ENCODE measurements around the gene SGK1. TPM values are rescaled to one million over a fixed set of nuclear protein-coding genes. Genes with fewer than 3 reads are reported as not detected.

The SGK1 gene
- total RNA-seq, 2 donors from 2014 or later = 9.7 to 13.0 TPM

GRCh38 chr6:134169871-134170486 lies 147.9 kb downstream of the SGK1 start:
- no peak overlapping the region for H3K4me3 ChIP-seq (ENCODE audit: low read length)
- no peaks in the 10 kb centered on the region for H3K27me3 Mint-ChIP-seq (ENCODE audit: insufficient read depth)

GRCh38 chr6:134168590-134169208 lies 149.2 kb downstream of the SGK1 start:
- H3K36me3 ChIP-seq (ENCODE audit: control insufficient read depth, insufficient read depth, low read length) = peaks cover 12% of the 10 kb centered on the region
- Mint-ChIP-seq H3K36me3 (ENCODE audit: low read depth) (peaks cover 18% of the 10 kb centered on the region), H3K4me3 (no peak overlapping the region), H3K27ac (no peak overlapping the region), H3K4me1 (peaks cover under 1% of the 10 kb centered on the region), H3K27me3 (ENCODE audit: insufficient read depth) (no peaks in the 10 kb centered on the region), H3K9me3 (no peaks in the 10 kb centered on the region)
- no peak for DNase-seq
- H3K27ac ChIP-seq (ENCODE audit: low read depth, low read length) = no peak overlapping the region
- no peaks in the 10 kb centered on the region for H3K4me1 ChIP-seq (ENCODE audit: control insufficient read depth, insufficient read depth, low read length)
- 90 to 95% methylated on average over 4 to 8 of the region's 8 CpGs for WGBS, 2 experiments (ENCODE audit: insufficient coverage in 1 of 2, insufficient read length in 1 of 2)
- H3K4me3 ChIP-seq (ENCODE audit: low read length) = no peak overlapping the region
- H3K27me3 ChIP-seq (ENCODE audit: control insufficient read depth, insufficient read depth, low read length, poor library complexity, severe bottlenecking) = no peaks in the 10 kb centered on the region
- no peak for TF ChIP-seq CTCF (conservative IDR thresholded peaks at IDR 0.05)
- no peaks in the 10 kb centered on the region for H3K9me3 ChIP-seq (ENCODE audit: control insufficient read depth, low read length)
- H3K9ac ChIP-seq (ENCODE audit: extremely low read depth, low read length, poor library complexity, severe bottlenecking) = no peak overlapping the region

More at GRCh38 chr6:134169871-134170486, 147.9 kb downstream of the SGK1 start:
- Mint-ChIP-seq H3K4me1 (peaks cover 5% of the 10 kb centered on the region), H3K36me3 (ENCODE audit: low read depth) (peaks cover 20% of the 10 kb centered on the region), H3K27ac (no peak overlapping the region), H3K9me3 (no peaks in the 10 kb centered on the region), H3K4me3 (no peak overlapping the region)
- Histone ChIP-seq H3K27ac (ENCODE audit: low read depth, low read length) (no peak overlapping the region), H3K9me3 (ENCODE audit: control insufficient read depth, low read length) (no peaks in the 10 kb centered on the region), H3K4me1 (ENCODE audit: control insufficient read depth, insufficient read depth, low read length) (no peaks in the 10 kb centered on the region), H3K27me3 (ENCODE audit: control insufficient read depth, insufficient read depth, low read length, poor library complexity, severe bottlenecking) (no peaks in the 10 kb centered on the region), H3K36me3 (ENCODE audit: control insufficient read depth, insufficient read depth, low read length) (peaks cover 12% of the 10 kb centered on the region), H3K9ac (ENCODE audit: extremely low read depth, low read length, poor library complexity, severe bottlenecking) (no peak overlapping the region)
- no peak for TF ChIP-seq CTCF (conservative IDR thresholded peaks at IDR 0.05)
- WGBS, 2 experiments (ENCODE audit: insufficient coverage in 1 of 2, insufficient read length in 1 of 2) = 93% methylated on average over 15 to 23 of the region's 23 CpGs
- no peak for DNase-seq

GRCh38 chr6:134166511-134167261 lies 151.2 kb downstream of the SGK1 start:
- Histone ChIP-seq H3K4me1 (ENCODE audit: control insufficient read depth, insufficient read depth, low read length) (no peaks in the 10 kb centered on the region), H3K9ac (ENCODE audit: extremely low read depth, low read length, poor library complexity, severe bottlenecking) (no peak overlapping the region), H3K4me3 (ENCODE audit: low read length) (no peak overlapping the region), H3K9me3 (ENCODE audit: control insufficient read depth, low read length) (no peaks in the 10 kb centered on the region), H3K27me3 (ENCODE audit: control insufficient read depth, insufficient read depth, low read length, poor library complexity, severe bottlenecking) (no peaks in the 10 kb centered on the region), H3K36me3 (ENCODE audit: control insufficient read depth, insufficient read depth, low read length) (peaks cover 12% of the 10 kb centered on the region), H3K27ac (ENCODE audit: low read depth, low read length) (no peak overlapping the region)
- Mint-ChIP-seq H3K27me3 (ENCODE audit: insufficient read depth) (no peaks in the 10 kb centered on the region), H3K4me3 (no peak overlapping the region), H3K4me1 (no peaks in the 10 kb centered on the region), H3K36me3 (ENCODE audit: low read depth) (peaks cover 8% of the 10 kb centered on the region), H3K9me3 (no peaks in the 10 kb centered on the region), H3K27ac (no peak overlapping the region)
- no peak for DNase-seq
- TF ChIP-seq CTCF (conservative IDR thresholded peaks at IDR 0.05) = no peak
- WGBS, 2 experiments (ENCODE audit: insufficient coverage in 1 of 2, insufficient read length in 1 of 2) = 93 to 97% methylated on average over 5 to 7 of the region's 7 CpGs

Data from endodermal cell (in vitro differentiated cells).